Measurements from ENCODE around the gene ARHGAP15.

Gene ARHGAP15

GRCh38 chr2:143480601-143481236 is 351.5 kb downstream of the ARHGAP15 start:
- TF ChIP-seq RAD21 (IDR thresholded peaks at IDR 0.05; ENCODE audit: low read depth): no peak

GRCh38 chr2:143481237-143481623 is 352.0 kb downstream of the ARHGAP15 start:
- no peak for TF ChIP-seq NFIC (IDR thresholded peaks at IDR 0.05)
- no peak for TF ChIP-seq RAD21 (IDR thresholded peaks at IDR 0.05; ENCODE audit: low read depth)
- no peak for TF ChIP-seq TCF12 (IDR thresholded peaks at IDR 0.05; ENCODE audit: low read depth)
- no peak for TF ChIP-seq EP300 (IDR thresholded peaks at IDR 0.05; ENCODE audit: borderline replicate concordance)
- TF ChIP-seq REST (IDR thresholded peaks at IDR 0.05; ENCODE audit: low read depth): no peak

- TF ChIP-seq REST (IDR thresholded peaks at IDR 0.05; ENCODE audit: low read depth) (no peak), TEAD4 (IDR thresholded peaks at IDR 0.05) (no peak), MAX (IDR thresholded peaks at IDR 0.05) (no peak), CREB1 (IDR thresholded peaks at IDR 0.05; ENCODE audit: low read depth) (no peak), RAD21 (IDR thresholded peaks at IDR 0.05; ENCODE audit: low read depth) (no peak), EP300 (IDR thresholded peaks at IDR 0.05; ENCODE audit: borderline replicate concordance) (no peak), TCF12 (IDR thresholded peaks at IDR 0.05; ENCODE audit: low read depth) (no peak), ZBTB7A (IDR thresholded peaks at IDR 0.05; ENCODE audit: low read depth) (no peak), CEBPB (IDR thresholded peaks at IDR 0.05) (no peak), TAF1 (IDR thresholded peaks at IDR 0.05; ENCODE audit: low read depth) (no peak), YY1 (IDR thresholded peaks at IDR 0.05; ENCODE audit: low read depth) (no peak), USF1 (IDR thresholded peaks at IDR 0.05) (no peak), NFIC (IDR thresholded peaks at IDR 0.05) (no peak), EGR1 (IDR thresholded peaks at IDR 0.05) (no peak), FOXM1 (IDR thresholded peaks at IDR 0.05; ENCODE audit: borderline replicate concordance, low read depth) (no peak)
Observed at GRCh38 chr2:143481733-143482132, 352.5 kb downstream of the ARHGAP15 start.

GRCh38 chr2:143482316-143482715 is 353.1 kb downstream of the ARHGAP15 start:
- no peak for TF ChIP-seq USF1 (IDR thresholded peaks at IDR 0.05)
- TF ChIP-seq TAF1 (IDR thresholded peaks at IDR 0.05; ENCODE audit: low read depth): no peak
- no peak for TF ChIP-seq ZBTB7A (IDR thresholded peaks at IDR 0.05; ENCODE audit: low read depth)
- no peak for TF ChIP-seq MAX (IDR thresholded peaks at IDR 0.05)
- no peak for TF ChIP-seq YY1 (IDR thresholded peaks at IDR 0.05; ENCODE audit: low read depth)
- TF ChIP-seq RAD21 (IDR thresholded peaks at IDR 0.05; ENCODE audit: low read depth): no peak
- no peak for TF ChIP-seq TCF12 (IDR thresholded peaks at IDR 0.05; ENCODE audit: low read depth)
- TF ChIP-seq NFIC (IDR thresholded peaks at IDR 0.05): no peak
- no peak for TF ChIP-seq EP300 (IDR thresholded peaks at IDR 0.05; ENCODE audit: borderline replicate concordance)
- TF ChIP-seq REST (IDR thresholded peaks at IDR 0.05; ENCODE audit: low read depth): no peak

GRCh38 chr2:143482771-143483170 is 353.6 kb downstream of the ARHGAP15 start:
- no peak for TF ChIP-seq REST (IDR thresholded peaks at IDR 0.05; ENCODE audit: low read depth)
- no peak for TF ChIP-seq USF1 (IDR thresholded peaks at IDR 0.05)
- TF ChIP-seq TEAD4 (IDR thresholded peaks at IDR 0.05): no peak
- TF ChIP-seq EP300 (IDR thresholded peaks at IDR 0.05; ENCODE audit: borderline replicate concordance): no peak
- no peak for TF ChIP-seq TAF1 (IDR thresholded peaks at IDR 0.05; ENCODE audit: low read depth)
- TF ChIP-seq FOXM1 (IDR thresholded peaks at IDR 0.05; ENCODE audit: borderline replicate concordance, low read depth): no peak
- no peak for TF ChIP-seq CREB1 (IDR thresholded peaks at IDR 0.05; ENCODE audit: low read depth)
- TF ChIP-seq CEBPB (IDR thresholded peaks at IDR 0.05): no peak
- TF ChIP-seq YY1 (IDR thresholded peaks at IDR 0.05; ENCODE audit: low read depth): no peak
- no peak for TF ChIP-seq ZBTB7A (IDR thresholded peaks at IDR 0.05; ENCODE audit: low read depth)
- TF ChIP-seq NFIC (IDR thresholded peaks at IDR 0.05): no peak
- no peak for TF ChIP-seq TCF12 (IDR thresholded peaks at IDR 0.05; ENCODE audit: low read depth)
- TF ChIP-seq EGR1 (IDR thresholded peaks at IDR 0.05): no peak
- TF ChIP-seq RAD21 (IDR thresholded peaks at IDR 0.05; ENCODE audit: low read depth): no peak
- no peak for TF ChIP-seq MAX (IDR thresholded peaks at IDR 0.05)

Data from Ishikawa (cell line).